Measurements from ENCODE around the gene SHC3. TPM values are rescaled to one million over a fixed set of nuclear protein-coding genes. Genes with fewer than 3 reads are reported as not detected.
A peak's percentile ranks its signal among the peaks of the same experiment; 100 is the strongest.

Gene SHC3
- total RNA-seq, 1 donor, result 26.5 TPM

DNA sequence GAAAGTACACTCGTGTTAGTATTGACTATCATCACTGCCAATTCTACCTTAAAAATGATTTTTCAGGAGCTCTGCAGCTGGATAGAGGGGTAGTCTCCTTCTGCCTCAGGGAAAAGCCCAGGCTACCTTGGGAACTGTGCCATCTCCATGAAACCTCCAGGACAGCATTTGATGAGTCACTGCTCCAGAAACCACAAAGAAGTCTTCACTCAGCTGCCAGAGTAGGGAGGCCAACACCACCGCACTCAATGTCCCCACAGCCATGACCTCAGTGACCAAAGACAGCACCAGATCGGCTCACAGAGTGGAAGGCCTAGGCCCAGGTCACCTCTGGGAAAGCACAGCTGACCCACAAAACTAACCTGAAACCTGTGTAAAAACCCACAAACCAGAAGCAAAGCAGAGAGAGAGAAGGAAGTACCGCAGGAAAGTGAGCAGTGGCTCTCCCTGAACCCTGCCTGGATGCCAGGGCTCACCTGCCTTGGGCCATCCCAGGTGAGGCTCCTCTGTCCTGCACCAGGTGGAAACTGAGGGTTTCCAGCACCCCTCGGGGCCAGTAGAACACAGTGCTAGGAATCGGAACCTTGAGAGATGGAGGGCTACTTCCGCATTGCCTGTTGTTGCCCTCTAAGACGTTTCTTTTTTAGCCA lies 157.3 kb downstream of the SHC3 start:
- TF ChIP-seq, protein P1, sequence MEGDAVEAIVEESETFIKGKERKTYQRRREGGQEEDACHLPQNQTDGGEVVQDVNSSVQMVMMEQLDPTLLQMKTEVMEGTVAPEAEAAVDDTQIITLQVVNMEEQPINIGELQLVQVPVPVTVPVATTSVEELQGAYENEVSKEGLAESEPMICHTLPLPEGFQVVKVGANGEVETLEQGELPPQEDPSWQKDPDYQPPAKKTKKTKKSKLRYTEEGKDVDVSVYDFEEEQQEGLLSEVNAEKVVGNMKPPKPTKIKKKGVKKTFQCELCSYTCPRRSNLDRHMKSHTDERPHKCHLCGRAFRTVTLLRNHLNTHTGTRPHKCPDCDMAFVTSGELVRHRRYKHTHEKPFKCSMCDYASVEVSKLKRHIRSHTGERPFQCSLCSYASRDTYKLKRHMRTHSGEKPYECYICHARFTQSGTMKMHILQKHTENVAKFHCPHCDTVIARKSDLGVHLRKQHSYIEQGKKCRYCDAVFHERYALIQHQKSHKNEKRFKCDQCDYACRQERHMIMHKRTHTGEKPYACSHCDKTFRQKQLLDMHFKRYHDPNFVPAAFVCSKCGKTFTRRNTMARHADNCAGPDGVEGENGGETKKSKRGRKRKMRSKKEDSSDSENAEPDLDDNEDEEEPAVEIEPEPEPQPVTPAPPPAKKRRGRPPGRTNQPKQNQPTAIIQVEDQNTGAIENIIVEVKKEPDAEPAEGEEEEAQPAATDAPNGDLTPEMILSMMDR (IDR thresholded peaks at IDR 0.05; ENCODE audit: insufficient read depth, low read length), result no peak
- no peak overlapping the region for H3K4me3 ChIP-seq (ENCODE audit: low read depth, low read length)
- peak; percentile 91 for DNase-seq (ENCODE audit: low read depth)

GRCh38 chr9:89020754-89021153 lies 157.9 kb downstream of the SHC3 start:
- no peak for DNase-seq (ENCODE audit: low read depth)
- TF ChIP-seq, protein P1 (IDR thresholded peaks at IDR 0.05; ENCODE audit: insufficient read depth, low read length), result no peak

GRCh38 chr9:89015336-89015735 lies 163.3 kb downstream of the SHC3 start:
- TF ChIP-seq, protein P1 (IDR thresholded peaks at IDR 0.05; ENCODE audit: insufficient read depth, low read length), result no peak
- DNase-seq (ENCODE audit: low read depth), result no peak
- no peak overlapping the region for H3K4me3 ChIP-seq (ENCODE audit: low read depth, low read length)

More at GRCh38 chr9:89020754-89021153, 157.9 kb downstream of the SHC3 start:
- H3K4me3 ChIP-seq (ENCODE audit: low read depth, low read length), result no peak overlapping the region

DNA sequence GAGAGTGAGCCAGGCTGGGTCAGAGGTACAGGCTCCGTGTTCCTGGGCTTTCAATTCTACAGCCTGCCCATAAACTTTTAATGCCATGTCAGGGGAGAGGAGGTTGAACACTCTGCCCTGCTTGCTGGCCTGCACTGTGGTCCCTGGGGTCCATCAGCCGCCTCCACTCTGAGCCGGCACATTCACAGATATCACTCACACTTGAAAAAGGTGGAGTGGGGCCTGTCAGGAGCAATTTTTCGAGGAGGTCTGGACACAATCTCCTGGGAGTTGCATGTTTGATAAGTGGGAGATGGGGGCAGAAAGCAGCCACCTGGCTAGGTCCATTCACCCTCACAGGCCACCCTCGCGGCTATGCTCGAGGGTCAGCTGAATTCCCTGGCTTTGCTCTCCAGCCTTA lies 164.5 kb downstream of the SHC3 start:
- TF ChIP-seq, protein P1 (IDR thresholded peaks at IDR 0.05; ENCODE audit: insufficient read depth, low read length), result no peak
- no peak overlapping the region for H3K4me3 ChIP-seq (ENCODE audit: low read depth, low read length)
- no peak for DNase-seq (ENCODE audit: low read depth)

GRCh38 chr9:89013660-89014059 lies 165.0 kb downstream of the SHC3 start:
- no peak overlapping the region for H3K4me3 ChIP-seq (ENCODE audit: low read depth, low read length)
- TF ChIP-seq, protein P1 (IDR thresholded peaks at IDR 0.05; ENCODE audit: insufficient read depth, low read length), result no peak
- DNase-seq (ENCODE audit: low read depth), result no peak

DNA sequence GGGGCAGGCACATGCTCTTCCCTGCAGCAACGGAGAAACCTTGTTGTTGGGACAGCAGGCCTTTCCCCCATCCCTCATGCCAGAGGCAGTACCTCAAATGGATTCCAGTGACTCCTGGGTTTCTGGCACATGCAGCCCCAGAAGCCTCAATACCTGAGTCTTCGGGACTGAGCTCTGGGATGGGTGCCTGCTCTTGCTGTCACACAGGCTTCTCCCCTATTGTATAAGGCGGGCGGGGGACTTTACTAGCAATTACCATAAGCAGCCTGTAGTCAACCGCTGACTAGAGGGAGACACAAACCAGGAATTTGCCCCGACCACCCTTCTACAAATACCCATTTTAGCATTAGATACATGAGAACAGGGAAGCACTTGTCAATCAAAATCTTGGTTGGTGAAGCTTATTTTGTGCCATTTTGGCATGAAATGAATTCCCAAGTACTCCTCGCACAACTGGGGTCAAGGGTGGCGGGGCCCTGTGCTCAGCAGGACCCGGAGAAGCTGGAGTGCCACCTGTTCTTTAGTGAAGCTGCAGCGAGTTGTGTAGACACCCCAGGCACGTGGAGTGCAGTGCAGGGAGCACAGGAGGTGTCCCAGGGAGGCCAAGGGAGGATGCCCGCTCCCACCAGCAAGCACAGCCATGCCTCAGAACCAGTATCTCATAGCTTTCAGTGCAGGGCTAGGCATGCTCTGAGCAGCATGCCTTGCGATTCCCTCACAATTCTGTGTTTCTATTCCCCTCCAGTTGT lies 166.2 kb downstream of the SHC3 start:
- TF ChIP-seq, protein P1 (IDR thresholded peaks at IDR 0.05; ENCODE audit: insufficient read depth, low read length), result no peak
- H3K4me3 ChIP-seq (ENCODE audit: low read depth, low read length), result no peak overlapping the region
- DNase-seq (ENCODE audit: low read depth), result no peak

Data from fibroblast of the aortic adventitia (primary cell).